Measurements from ENCODE around the gene SLC6A1. TPM values are rescaled to one million over a fixed set of nuclear protein-coding genes. Genes with fewer than 3 reads are reported as not detected.

SLC6A1 gene
- total and polyA plus RNA-seq, 2 of the 13 experiments (the other 11 are each of a cell fraction or from before 2014, with no cell fraction given), result not detected

- POLR2A ChIA-PET, result no interaction called here
Measured at GRCh38 chr3:11024181-11024580, 31.6 kb downstream of the SLC6A1 start.

More at GRCh38 chr3:11024181-11024580, 31.6 kb downstream of the SLC6A1 start:
- Histone ChIP-seq H3K4me2 (ENCODE audit: low read depth, low read length) (no peak overlapping the region), H3K9ac (ENCODE audit: insufficient read depth, low read depth, low read length) (no peak overlapping the region), H2AFZ (ENCODE audit: low read length) (no peak overlapping the region), H3K9me3 (ENCODE audit: low read length) (no peaks in the 10 kb centered on the region), H3K36me3 (replicated peaks in 1 of 2; ENCODE audit: control insufficient read depth in 1 of 2, insufficient read depth in 2 of 2, low read length in 2 of 2) (no peaks in the 10 kb centered on the region), H3K27me3 (ENCODE audit: control insufficient read depth in 1 of 2, insufficient read depth in 2 of 2, low read length in 2 of 2) (peaks cover 1 to 15% of the 10 kb centered on the region in 2 experiments; a peak in 2 of 5 replicates), H3K27ac (ENCODE audit: extremely low read length, insufficient read depth, low read length) (no peak overlapping the region), H3K79me2 (ENCODE audit: insufficient read depth, low read length) (no peaks in the 10 kb centered on the region), H3K4me3 (replicated peaks in 1 of 3; ENCODE audit: insufficient read depth in 1 of 3, low read depth in 2 of 3, low read length in 3 of 3) (no peak overlapping the region), H3K4me1 (ENCODE audit: insufficient read depth, low read length) (no peaks in the 10 kb centered on the region), H4K20me1 (ENCODE audit: insufficient read depth, low read length) (no peaks in the 10 kb centered on the region)
- CTCF ChIA-PET (ENCODE audit: low intra/inter-chr PET ratio, low total read pairs), result no interaction called here
- intact Hi-C loops (cut with micrococcal nuclease; ENCODE audit: unreplicated experiment), result no loop called here
- 29% methylated on average over 4 of the region's 4 CpGs for WGBS (ENCODE audit: low lambda C conversion rate)
- no peak for FAIRE-seq
- DNase-seq (ENCODE audit: low spot score), result no peak
- BruUV-seq (replicated peaks), result no TSS peak
- TF ChIP-seq ZNF709 (CRISPR knock-in tag; IDR thresholded peaks at IDR 0.05) (no peak), TFE3 (CRISPR knock-in tag; IDR thresholded peaks at IDR 0.05) (no peak), ZNF546 (CRISPR knock-in tag; conservative IDR thresholded peaks at IDR 0.05) (no peak), CREB1 (IDR thresholded peaks at IDR 0.05) (no peak), CREB1 (CRISPR knock-in tag; IDR thresholded peaks at IDR 0.05) (no peak), CENPX (CRISPR knock-in tag; IDR thresholded peaks at IDR 0.05) (no peak), BHLHE40 (IDR thresholded peaks at IDR 0.05; ENCODE audit: low read length) (no peak), KLF15 (CRISPR knock-in tag; IDR thresholded peaks at IDR 0.05; ENCODE audit: borderline replicate concordance) (no peak), ZNF614 (CRISPR knock-in tag; IDR thresholded peaks at IDR 0.05; ENCODE audit: borderline replicate concordance) (no peak), ERF (CRISPR knock-in tag; IDR thresholded peaks at IDR 0.05) (no peak), BORCS8-MEF2B (CRISPR knock-in tag; IDR thresholded peaks at IDR 0.05) (no peak), ZNF431 (CRISPR knock-in tag; IDR thresholded peaks at IDR 0.05; ENCODE audit: borderline replicate concordance, low read depth) (no peak), CENPT (CRISPR knock-in tag; IDR thresholded peaks at IDR 0.05; ENCODE audit: low read depth) (no peak)
- TF ChIP-seq, protein P1, sequence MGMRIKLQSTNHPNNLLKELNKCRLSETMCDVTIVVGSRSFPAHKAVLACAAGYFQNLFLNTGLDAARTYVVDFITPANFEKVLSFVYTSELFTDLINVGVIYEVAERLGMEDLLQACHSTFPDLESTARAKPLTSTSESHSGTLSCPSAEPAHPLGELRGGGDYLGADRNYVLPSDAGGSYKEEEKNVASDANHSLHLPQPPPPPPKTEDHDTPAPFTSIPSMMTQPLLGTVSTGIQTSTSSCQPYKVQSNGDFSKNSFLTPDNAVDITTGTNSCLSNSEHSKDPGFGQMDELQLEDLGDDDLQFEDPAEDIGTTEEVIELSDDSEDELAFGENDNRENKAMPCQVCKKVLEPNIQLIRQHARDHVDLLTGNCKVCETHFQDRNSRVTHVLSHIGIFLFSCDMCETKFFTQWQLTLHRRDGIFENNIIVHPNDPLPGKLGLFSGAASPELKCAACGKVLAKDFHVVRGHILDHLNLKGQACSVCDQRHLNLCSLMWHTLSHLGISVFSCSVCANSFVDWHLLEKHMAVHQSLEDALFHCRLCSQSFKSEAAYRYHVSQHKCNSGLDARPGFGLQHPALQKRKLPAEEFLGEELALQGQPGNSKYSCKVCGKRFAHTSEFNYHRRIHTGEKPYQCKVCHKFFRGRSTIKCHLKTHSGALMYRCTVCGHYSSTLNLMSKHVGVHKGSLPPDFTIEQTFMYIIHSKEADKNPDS (CRISPR knock-in tag; IDR thresholded peaks at IDR 0.05), result no peak
- in situ Hi-C loops (cut with HindIII; ENCODE audit: extremely low pct_ligation_motif_present, low pct_unique_long_range_greater_than_20kb), result no loop called here
- ATAC-seq, result no peak

Measured in HepG2 (cell line).